Sigmoid colon (tissue), 4 donors: ENCODE data around the gene EP400.

Experiments used
- EP300 ChIP-seq, 4 donors: sonication (generic); formaldehyde crosslinking; IDR thresholded peaks; one replicate each; pipeline ENCODE4 v1.6.1; 2017; ENCODE audit warnings: antibody characterized with exemption in 4 of 4
- POLR2A ChIP-seq, 2 donors: fragments of 450-650 bp; IDR thresholded peaks; one replicate each; pipeline ENCODE4 v1.6.1; 2016; ENCODE audit warnings: antibody characterized with exemption in 2 of 2, mild to moderate bottlenecking in 2 of 2, moderate library complexity in 2 of 2
- TF ChIP-seq, protein P1 (sequence below), 4 experiments: fragments of 450-650 bp in 3 of 4; fragments of 200-600 bp in 1 of 4; IDR thresholded peaks; one replicate each; pipeline ENCODE4 v1.5.1; 2016 to 2019; ENCODE audit warnings: antibody characterized with exemption in 4 of 4, mild to moderate bottlenecking in 3 of 4, moderate library complexity in 2 of 4

DNA sequence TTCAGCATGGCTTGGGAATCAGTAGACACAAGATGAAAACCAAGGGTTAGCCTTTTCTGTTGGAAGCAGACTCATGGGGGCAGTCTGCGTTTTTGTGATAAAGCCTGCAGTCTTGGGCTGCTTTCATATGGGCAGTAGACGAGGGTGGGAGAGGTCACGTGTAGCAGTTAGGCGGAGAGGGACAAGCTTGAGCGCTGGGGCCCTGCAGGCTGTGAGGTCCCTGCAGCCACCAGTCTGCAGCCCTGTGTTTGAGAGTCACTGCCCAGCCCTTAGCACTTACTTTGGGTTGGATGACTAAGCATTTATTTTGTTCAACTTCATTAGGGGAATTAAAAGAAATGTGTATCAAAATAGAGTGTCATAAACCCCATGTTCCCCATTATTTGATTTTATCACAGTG is 37.2 kb downstream of the EP400 start:
- TF ChIP-seq, protein P1, sequence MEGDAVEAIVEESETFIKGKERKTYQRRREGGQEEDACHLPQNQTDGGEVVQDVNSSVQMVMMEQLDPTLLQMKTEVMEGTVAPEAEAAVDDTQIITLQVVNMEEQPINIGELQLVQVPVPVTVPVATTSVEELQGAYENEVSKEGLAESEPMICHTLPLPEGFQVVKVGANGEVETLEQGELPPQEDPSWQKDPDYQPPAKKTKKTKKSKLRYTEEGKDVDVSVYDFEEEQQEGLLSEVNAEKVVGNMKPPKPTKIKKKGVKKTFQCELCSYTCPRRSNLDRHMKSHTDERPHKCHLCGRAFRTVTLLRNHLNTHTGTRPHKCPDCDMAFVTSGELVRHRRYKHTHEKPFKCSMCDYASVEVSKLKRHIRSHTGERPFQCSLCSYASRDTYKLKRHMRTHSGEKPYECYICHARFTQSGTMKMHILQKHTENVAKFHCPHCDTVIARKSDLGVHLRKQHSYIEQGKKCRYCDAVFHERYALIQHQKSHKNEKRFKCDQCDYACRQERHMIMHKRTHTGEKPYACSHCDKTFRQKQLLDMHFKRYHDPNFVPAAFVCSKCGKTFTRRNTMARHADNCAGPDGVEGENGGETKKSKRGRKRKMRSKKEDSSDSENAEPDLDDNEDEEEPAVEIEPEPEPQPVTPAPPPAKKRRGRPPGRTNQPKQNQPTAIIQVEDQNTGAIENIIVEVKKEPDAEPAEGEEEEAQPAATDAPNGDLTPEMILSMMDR (IDR thresholded peaks at IDR 0.05), result no peak
- TF ChIP-seq POLR2A (IDR thresholded peaks at IDR 0.05) (no peak), EP300 (IDR thresholded peaks at IDR 0.05) (no peak)
